OCI-LY3 (cell line): ENCODE data around the gene HOXA7.

Experiments
- H2AFZ ChIP-seq: fragments of 200-600, 300-600 bp; shearing (Covaris generic); 2 replicates; pipeline ENCODE4 v1.6.0; 2014; ENCODE audit warnings: antibody characterized with exemption, low read depth, low read length
- H3K27ac ChIP-seq: fragments of 200-600, 300-600 bp; sonication (generic); 2 replicates; pipeline ENCODE4 v1.5.1; 2014; ENCODE audit warnings: mild to moderate bottlenecking, low read length, moderate library complexity, mixed read lengths
- H3K27me3 ChIP-seq: fragments of 200-600, 300-600 bp; sonication (generic); 2 replicates; pipeline ENCODE4 v1.6.1; 2014; ENCODE audit warnings: low read depth, low read length, mixed read lengths
- H3K36me3 ChIP-seq: fragments of 200-600, 300-600 bp; sonication (generic); replicated peaks from 2 replicates; pipeline ENCODE3; 2014; ENCODE audit warnings: low read depth, low read length, mixed read lengths
- H3K4me1 ChIP-seq: fragments of 300-600, 200-600 bp; sonication (generic); 2 replicates; pipeline ENCODE4 v1.6.1; 2014; ENCODE audit warnings: low read length, mixed read lengths
- H3K4me2 ChIP-seq: fragments of 200-600, 300-600 bp; sonication (generic); 2 replicates; pipeline ENCODE4 v1.6.1; 2014; ENCODE audit warnings: low read length, mixed read lengths
- H3K4me3 ChIP-seq: fragments of 300-600, 200-600 bp; sonication (generic); 2 replicates; pipeline ENCODE4 v1.5.1; 2014; ENCODE audit warnings: antibody characterized with exemption, mild to moderate bottlenecking, low read length, moderate library complexity
- H3K79me2 ChIP-seq: fragments of 300-600, 200-600 bp; shearing (Covaris generic); 2 replicates; pipeline ENCODE4 v1.6.1; 2014; ENCODE audit warnings: mild to moderate bottlenecking, low read length, mixed read lengths
- H3K9ac ChIP-seq: fragments of 300-600, 200-600 bp; shearing (Covaris generic); 2 replicates; pipeline ENCODE4 v1.6.0; 2014; ENCODE audit warnings: mild to moderate bottlenecking, low read length, moderate library complexity
- H3K9me3 ChIP-seq: fragments of 200-600, 300-600 bp; shearing (Covaris generic); 2 replicates; pipeline ENCODE4 v1.6.1; 2014; ENCODE audit warnings: low read length, mixed read lengths; ENCODE audit not compliant: insufficient read depth
- H4K20me1 ChIP-seq: fragments of 200-600, 300-600 bp; sonication (generic); 2 replicates; pipeline ENCODE4 v1.6.1; 2016; ENCODE audit warnings: low read length, mixed read lengths; ENCODE audit not compliant: insufficient read depth
- EZH2phosphoT487 ChIP-seq: fragments of 200-600 bp; shearing (Covaris generic); IDR thresholded peaks from 2 replicates; pipeline ENCODE4 v1.6.1; 2018; ENCODE audit warnings: antibody characterized with exemption, mixed run types, low read depth
- TF ChIP-seq, protein P1 (sequence below): fragments of 200-600, 300-600 bp; sonication (generic); IDR thresholded peaks from 2 replicates; pipeline ENCODE4 v1.5.1; 2014; ENCODE audit warnings: antibody characterized with exemption, low read length, low read depth

Gene HOXA7

GRCh38 chr7:27203365-27203953 lies 47.0 kb upstream of the HOXA7 start:
- Histone ChIP-seq H4K20me1 (no peaks in the 10 kb centered on the region), H3K27ac (no peak overlapping the region), H3K27me3 (no peaks in the 10 kb centered on the region), H3K36me3 (no peaks in the 10 kb centered on the region), H2AFZ (no peak overlapping the region), H3K9me3 (no peaks in the 10 kb centered on the region), H3K4me2 (no peak overlapping the region), H3K4me1 (peaks cover 14% of the 10 kb centered on the region), H3K4me3 (no peak overlapping the region), H3K9ac (no peak overlapping the region), H3K79me2 (no peaks in the 10 kb centered on the region)
- TF ChIP-seq, protein P1, sequence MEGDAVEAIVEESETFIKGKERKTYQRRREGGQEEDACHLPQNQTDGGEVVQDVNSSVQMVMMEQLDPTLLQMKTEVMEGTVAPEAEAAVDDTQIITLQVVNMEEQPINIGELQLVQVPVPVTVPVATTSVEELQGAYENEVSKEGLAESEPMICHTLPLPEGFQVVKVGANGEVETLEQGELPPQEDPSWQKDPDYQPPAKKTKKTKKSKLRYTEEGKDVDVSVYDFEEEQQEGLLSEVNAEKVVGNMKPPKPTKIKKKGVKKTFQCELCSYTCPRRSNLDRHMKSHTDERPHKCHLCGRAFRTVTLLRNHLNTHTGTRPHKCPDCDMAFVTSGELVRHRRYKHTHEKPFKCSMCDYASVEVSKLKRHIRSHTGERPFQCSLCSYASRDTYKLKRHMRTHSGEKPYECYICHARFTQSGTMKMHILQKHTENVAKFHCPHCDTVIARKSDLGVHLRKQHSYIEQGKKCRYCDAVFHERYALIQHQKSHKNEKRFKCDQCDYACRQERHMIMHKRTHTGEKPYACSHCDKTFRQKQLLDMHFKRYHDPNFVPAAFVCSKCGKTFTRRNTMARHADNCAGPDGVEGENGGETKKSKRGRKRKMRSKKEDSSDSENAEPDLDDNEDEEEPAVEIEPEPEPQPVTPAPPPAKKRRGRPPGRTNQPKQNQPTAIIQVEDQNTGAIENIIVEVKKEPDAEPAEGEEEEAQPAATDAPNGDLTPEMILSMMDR: no peak
- TF ChIP-seq EZH2phosphoT487: no peak

GRCh38 chr7:27202862-27203134 lies 46.3 kb upstream of the HOXA7 start:
- TF ChIP-seq, protein P1: no peak
- no peak for TF ChIP-seq EZH2phosphoT487
- no peak overlapping the region for H3K4me3 ChIP-seq
- H3K27ac ChIP-seq: no peak overlapping the region

GRCh38 chr7:27202018-27202861 lies 45.8 kb upstream of the HOXA7 start:
- Histone ChIP-seq H3K27me3 (no peaks in the 10 kb centered on the region), H2AFZ (peak overlapping the region; percentile 99), H3K9ac (no peak overlapping the region), H3K4me3 (no peak overlapping the region; the same call in 1 of the 2 replicates), H3K79me2 (no peaks in the 10 kb centered on the region), H4K20me1 (no peaks in the 10 kb centered on the region), H3K27ac (no peak overlapping the region), H3K36me3 (no peaks in the 10 kb centered on the region), H3K9me3 (no peaks in the 10 kb centered on the region), H3K4me2 (no peak overlapping the region), H3K4me1 (peaks cover 14% of the 10 kb centered on the region)
- TF ChIP-seq, protein P1: no peak
- no peak for TF ChIP-seq EZH2phosphoT487

More at GRCh38 chr7:27202862-27203134, 46.3 kb upstream of the HOXA7 start:
- H3K36me3 ChIP-seq: no peaks in the 10 kb centered on the region
- H3K27me3 ChIP-seq: no peaks in the 10 kb centered on the region
- no peak overlapping the region for H2AFZ ChIP-seq
- H4K20me1 ChIP-seq: no peaks in the 10 kb centered on the region
- H3K9ac ChIP-seq: no peak overlapping the region
- H3K4me1 ChIP-seq: peaks cover 14% of the 10 kb centered on the region
- H3K4me2 ChIP-seq: no peak overlapping the region
- H3K79me2 ChIP-seq: no peaks in the 10 kb centered on the region
- H3K9me3 ChIP-seq: no peaks in the 10 kb centered on the region

- Histone ChIP-seq H3K27ac (no peak overlapping the region), H3K36me3 (no peaks in the 10 kb centered on the region), H3K4me3 (peak overlapping the region; percentile 56), H3K27me3 (no peaks in the 10 kb centered on the region), H3K9me3 (no peaks in the 10 kb centered on the region), H3K4me2 (peak overlapping the region; percentile 88), H4K20me1 (no peaks in the 10 kb centered on the region), H2AFZ (peak overlapping the region; percentile 99), H3K4me1 (peaks cover 14% of the 10 kb centered on the region), H3K79me2 (no peaks in the 10 kb centered on the region), H3K9ac (peak overlapping the region; percentile 39)
- TF ChIP-seq, protein P1: no peak
- TF ChIP-seq EZH2phosphoT487: no peak
These were observed 45.1 kb upstream of the HOXA7 start for GRCh38 chr7:27201580-27202017.
